K562 (cell line): Measurements from ENCODE around the gene BTG2. TPM values are rescaled to one million over a fixed set of nuclear protein-coding genes. Genes with fewer than 3 reads are reported as not detected.

Experiments used
- ARNT ChIP-seq, 2 experiments: fragments of 450-650 bp; IDR thresholded peaks; 2 replicates each; pipeline ENCODE4 v1.6.1; 2016; ENCODE audit warnings: mild to moderate bottlenecking in 1 of 2
- CAMTA2 ChIP-seq: fragments of 250-450 bp; sonication (Bioruptor Pico); conservative IDR thresholded peaks from 2 replicates; pipeline ENCODE4 v1.5.1; 2022
- CC2D1A ChIP-seq: fragments of 450-650 bp; IDR thresholded peaks from 2 replicates; pipeline ENCODE4 v1.6.1; 2017; ENCODE audit warnings: mild to moderate bottlenecking
- DIDO1 ChIP-seq: fragments of 450-650 bp; IDR thresholded peaks from 2 replicates; pipeline ENCODE4 v1.6.1; 2016; ENCODE audit warnings: low read depth, missing biosample characterization, missing genetic modification characterization
- HDGF ChIP-seq: fragments of 450-650 bp; IDR thresholded peaks from 2 replicates; pipeline ENCODE4 v1.6.1; 2016
- HNRNPL ChIP-seq: fragments of 200-400 bp; formaldehyde crosslinking; IDR thresholded peaks from 2 replicates; pipeline ENCODE4 v1.6.1; 2017; ENCODE audit warnings: low read depth, mild to moderate bottlenecking, low read length
- ILF3 ChIP-seq: fragments of 450-650 bp; IDR thresholded peaks from 2 replicates; pipeline ENCODE4 v1.6.1; 2018; ENCODE audit warnings: antibody characterized with exemption, mild to moderate bottlenecking, moderate library complexity, borderline replicate concordance
- KAT7 ChIP-seq: sonication (generic); formaldehyde crosslinking; IDR thresholded peaks from 2 replicates; pipeline ENCODE4 v1.8.0; 2022; ENCODE audit warnings: missing genetic modification reagents, mild to moderate bottlenecking, borderline replicate concordance
- L3MBTL2 ChIP-seq: fragments of 450-650 bp; IDR thresholded peaks from 2 replicates; pipeline ENCODE4 v1.6.1; 2016; ENCODE audit warnings: mild to moderate bottlenecking, moderate library complexity
- POLR2A ChIP-seq: fragments of 450-650 bp; conservative IDR thresholded peaks from 2 replicates; pipeline ENCODE4 v1.6.1; 2016
- SMC3 ChIP-seq: conservative IDR thresholded peaks from 2 replicates; pipeline ENCODE4 v1.6.1; 2011; ENCODE audit warnings: low read depth, low read length, improper control_type of control experiment; ENCODE audit not compliant: insufficient read depth
- SOX6 ChIP-seq: fragments of 450-650 bp; IDR thresholded peaks from 2 replicates; pipeline ENCODE4 v1.6.1; 2014; ENCODE audit warnings: mild to moderate bottlenecking
- TCF3 ChIP-seq: sonication (generic); formaldehyde crosslinking; IDR thresholded peaks from 2 replicates; pipeline ENCODE4 v1.4.0; 2020; ENCODE audit warnings: mild to moderate bottlenecking, missing genetic modification reagents
- YY1 ChIP-seq, 3 experiments: IDR thresholded peaks; 2 replicates each; pipeline ENCODE4 v1.6.1; 2011; ENCODE audit warnings: low read length in 2 of 3, mild to moderate bottlenecking in 2 of 3, moderate library complexity in 2 of 3, borderline replicate concordance in 1 of 3, control low read depth in 1 of 3, low read depth in 1 of 3; ENCODE audit not compliant: insufficient read depth in 3 of 3, insufficient replicate concordance in 2 of 3, control insufficient read depth in 1 of 3, insufficient read length in 1 of 3; ENCODE audit errors: extremely low read depth in 1 of 3
- polyA plus RNA-seq, 8 experiments: library from polyadenylated mRNA; depleted of rRNA in 4 of 8; stranded (reverse) in 5 of 8; unstranded in 3 of 8; fragments of >200 nt; fragmentation: Nextera tagmentation in 2 of 8; fragmentation: Illumina TruSeq in 1 of 8; extraction: Ambion mirVana in 2 of 8; extraction: Trizol in 1 of 8; gene quantifications; 2 replicates each; pipeline versions ENCODE4 v1.2.1 to v1.2.3, GENCODE V29; 2011 to 2014; ENCODE audit warnings: inconsistent platforms in 1 of 8, missing spikeins in 1 of 8
- total RNA-seq, 7 experiments: library from RNA; depleted of rRNA in 6 of 7; stranded (reverse); fragments of >200 nt in 6 of 7; fragmentation: Illumina TruSeq in 2 of 7; extraction: Trizol in 2 of 7; gene quantifications; 2 replicates each; pipeline versions ENCODE4 v1.2.1 to v1.2.3, GENCODE V29; 2011 to 2021; ENCODE audit warnings: low replicate concordance in 1 of 7
- TF ChIP-seq, protein P1 (sequence below): fragments of 250-450 bp; sonication (Bioruptor Pico); IDR thresholded peaks from 2 replicates; pipeline ENCODE4 v1.4.0; 2020; ENCODE audit warnings: mild to moderate bottlenecking
- TF ChIP-seq, protein P2 (sequence below): sonication (generic); formaldehyde crosslinking; IDR thresholded peaks from 2 replicates; pipeline ENCODE4 v1.8.0; 2022; ENCODE audit warnings: mild to moderate bottlenecking, missing genetic modification reagents, borderline replicate concordance
- TF ChIP-seq, protein P3 (sequence below), 3 experiments: IDR thresholded peaks in 2 of 3; conservative IDR thresholded peaks in 1 of 3; 2 replicates each; pipeline ENCODE4 v1.5.1; 2011 to 2012; ENCODE audit warnings: low read length in 3 of 3, mild to moderate bottlenecking in 3 of 3, control low read depth in 2 of 3, improper control_type of control experiment in 1 of 3, inconsistent platforms in 1 of 3, low read depth in 1 of 3, mixed read lengths in 1 of 3, moderate library complexity in 1 of 3; ENCODE audit not compliant: insufficient read depth in 2 of 3
- TF ChIP-seq, protein P4 (sequence below), 2 experiments: fragments of 450-650 bp; IDR thresholded peaks; 2 replicates each; pipeline ENCODE4 v1.6.1; 2018; ENCODE audit warnings: mild to moderate bottlenecking in 2 of 2, low read depth in 1 of 2; ENCODE audit not compliant: partially characterized antibody in 2 of 2

BTG2 gene
- total and polyA plus RNA-seq, 9 of the 15 experiments (the other 6 are each of a cell fraction or from before 2014, with no cell fraction given): 2.3 to 41.9 (median 8.7) TPM

DNA sequence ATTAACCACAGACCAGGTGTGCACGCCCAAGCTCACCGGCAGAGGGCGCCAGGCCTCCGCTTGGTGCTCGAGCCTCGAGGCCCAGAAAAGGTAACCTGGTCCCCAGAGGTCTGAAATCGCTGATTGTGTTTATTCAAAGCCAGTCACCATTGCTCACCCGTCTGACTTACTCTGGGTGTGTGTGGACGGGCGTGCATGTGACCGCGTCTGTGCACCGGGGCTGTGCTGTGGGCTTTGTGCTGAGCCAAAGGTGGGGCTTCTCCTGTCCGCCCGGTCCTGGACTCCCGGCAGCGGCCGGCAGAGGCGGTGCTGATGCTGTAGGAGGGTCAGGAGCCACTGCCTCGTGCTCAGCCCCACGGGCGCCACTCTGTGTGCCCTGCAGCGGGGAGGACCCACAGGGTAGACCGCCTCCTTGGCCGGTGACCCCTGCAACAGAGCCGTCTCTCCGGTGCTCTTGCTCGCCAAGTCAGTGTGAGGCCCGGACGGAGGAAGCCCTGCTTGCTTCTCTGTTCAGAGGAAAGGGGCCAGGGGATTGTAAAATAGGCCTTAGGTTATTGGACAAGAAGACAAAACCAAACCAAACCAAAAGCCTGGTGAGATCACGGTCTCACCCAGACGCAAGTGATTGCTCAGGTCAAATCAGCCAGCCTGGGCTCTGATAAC, 32.0 kb upstream of the BTG2 start (continued):
- peak; percentile 72 for TF ChIP-seq L3MBTL2
- TF ChIP-seq ARNT (IDR thresholded peaks at IDR 0.05): peak in 1 of 2 experiments; percentile 56; a peak in 1 of 4 replicates
- peak in 2 of 3 experiments; percentile 18 to 55 for TF ChIP-seq YY1 (IDR thresholded peaks at IDR 0.05; ENCODE audit: borderline replicate concordance in 1 of 3, control insufficient read depth in 1 of 3, extremely low read depth in 1 of 3, insufficient read depth in 3 of 3, insufficient read length in 1 of 3, insufficient replicate concordance in 2 of 3, low read depth in 1 of 3, low read length in 2 of 3)
- TF ChIP-seq, protein P1, sequence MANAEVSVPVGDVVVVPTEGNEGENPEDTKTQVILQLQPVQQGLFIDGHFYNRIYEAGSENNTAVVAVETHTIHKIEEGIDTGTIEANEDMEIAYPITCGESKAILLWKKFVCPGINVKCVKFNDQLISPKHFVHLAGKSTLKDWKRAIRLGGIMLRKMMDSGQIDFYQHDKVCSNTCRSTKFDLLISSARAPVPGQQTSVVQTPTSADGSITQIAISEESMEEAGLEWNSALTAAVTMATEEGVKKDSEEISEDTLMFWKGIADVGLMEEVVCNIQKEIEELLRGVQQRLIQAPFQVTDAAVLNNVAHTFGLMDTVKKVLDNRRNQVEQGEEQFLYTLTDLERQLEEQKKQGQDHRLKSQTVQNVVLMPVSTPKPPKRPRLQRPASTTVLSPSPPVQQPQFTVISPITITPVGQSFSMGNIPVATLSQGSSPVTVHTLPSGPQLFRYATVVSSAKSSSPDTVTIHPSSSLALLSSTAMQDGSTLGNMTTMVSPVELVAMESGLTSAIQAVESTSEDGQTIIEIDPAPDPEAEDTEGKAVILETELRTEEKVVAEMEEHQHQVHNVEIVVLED (CRISPR knock-in tag): no peak
- peak; percentile 65; the same call in 1 of the 2 replicates for TF ChIP-seq KAT7 (CRISPR knock-in tag)
- TF ChIP-seq POLR2A: no peak
- no peak for TF ChIP-seq ILF3
- TF ChIP-seq, protein P2, sequence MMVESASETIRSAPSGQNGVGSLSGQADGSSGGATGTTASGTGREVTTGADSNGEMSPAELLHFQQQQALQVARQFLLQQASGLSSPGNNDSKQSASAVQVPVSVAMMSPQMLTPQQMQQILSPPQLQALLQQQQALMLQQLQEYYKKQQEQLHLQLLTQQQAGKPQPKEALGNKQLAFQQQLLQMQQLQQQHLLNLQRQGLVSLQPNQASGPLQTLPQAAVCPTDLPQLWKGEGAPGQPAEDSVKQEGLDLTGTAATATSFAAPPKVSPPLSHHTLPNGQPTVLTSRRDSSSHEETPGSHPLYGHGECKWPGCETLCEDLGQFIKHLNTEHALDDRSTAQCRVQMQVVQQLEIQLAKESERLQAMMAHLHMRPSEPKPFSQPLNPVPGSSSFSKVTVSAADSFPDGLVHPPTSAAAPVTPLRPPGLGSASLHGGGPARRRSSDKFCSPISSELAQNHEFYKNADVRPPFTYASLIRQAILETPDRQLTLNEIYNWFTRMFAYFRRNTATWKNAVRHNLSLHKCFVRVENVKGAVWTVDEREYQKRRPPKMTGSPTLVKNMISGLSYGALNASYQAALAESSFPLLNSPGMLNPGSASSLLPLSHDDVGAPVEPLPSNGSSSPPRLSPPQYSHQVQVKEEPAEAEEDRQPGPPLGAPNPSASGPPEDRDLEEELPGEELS (CRISPR knock-in tag): 0 out of 2 replicates have a peak, but pooled peaks have one; percentile 51
- TF ChIP-seq DIDO1 (tag): 0 out of 2 replicates have a peak, but pooled peaks have one; percentile 65
- TF ChIP-seq CAMTA2 (CRISPR knock-in tag): no peak
- peak; percentile 63; the same call in 1 of the 2 replicates for TF ChIP-seq SOX6
- peak; percentile 98 for TF ChIP-seq CC2D1A
- peak; percentile 59 for TF ChIP-seq TCF3 (CRISPR knock-in tag)
- no peak for TF ChIP-seq HNRNPL
- TF ChIP-seq, protein P3, sequence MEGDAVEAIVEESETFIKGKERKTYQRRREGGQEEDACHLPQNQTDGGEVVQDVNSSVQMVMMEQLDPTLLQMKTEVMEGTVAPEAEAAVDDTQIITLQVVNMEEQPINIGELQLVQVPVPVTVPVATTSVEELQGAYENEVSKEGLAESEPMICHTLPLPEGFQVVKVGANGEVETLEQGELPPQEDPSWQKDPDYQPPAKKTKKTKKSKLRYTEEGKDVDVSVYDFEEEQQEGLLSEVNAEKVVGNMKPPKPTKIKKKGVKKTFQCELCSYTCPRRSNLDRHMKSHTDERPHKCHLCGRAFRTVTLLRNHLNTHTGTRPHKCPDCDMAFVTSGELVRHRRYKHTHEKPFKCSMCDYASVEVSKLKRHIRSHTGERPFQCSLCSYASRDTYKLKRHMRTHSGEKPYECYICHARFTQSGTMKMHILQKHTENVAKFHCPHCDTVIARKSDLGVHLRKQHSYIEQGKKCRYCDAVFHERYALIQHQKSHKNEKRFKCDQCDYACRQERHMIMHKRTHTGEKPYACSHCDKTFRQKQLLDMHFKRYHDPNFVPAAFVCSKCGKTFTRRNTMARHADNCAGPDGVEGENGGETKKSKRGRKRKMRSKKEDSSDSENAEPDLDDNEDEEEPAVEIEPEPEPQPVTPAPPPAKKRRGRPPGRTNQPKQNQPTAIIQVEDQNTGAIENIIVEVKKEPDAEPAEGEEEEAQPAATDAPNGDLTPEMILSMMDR (IDR thresholded peaks at IDR 0.05 in 2 of 3, conservative IDR thresholded peaks at IDR 0.05 in 1 of 3; ENCODE audit: insufficient read depth in 2 of 3, low read depth in 1 of 3, low read length in 3 of 3): peak; percentile 96 to 100 (median 98)
- TF ChIP-seq HDGF: peak; percentile 79; the same call in 1 of the 2 replicates
- TF ChIP-seq, protein P4, sequence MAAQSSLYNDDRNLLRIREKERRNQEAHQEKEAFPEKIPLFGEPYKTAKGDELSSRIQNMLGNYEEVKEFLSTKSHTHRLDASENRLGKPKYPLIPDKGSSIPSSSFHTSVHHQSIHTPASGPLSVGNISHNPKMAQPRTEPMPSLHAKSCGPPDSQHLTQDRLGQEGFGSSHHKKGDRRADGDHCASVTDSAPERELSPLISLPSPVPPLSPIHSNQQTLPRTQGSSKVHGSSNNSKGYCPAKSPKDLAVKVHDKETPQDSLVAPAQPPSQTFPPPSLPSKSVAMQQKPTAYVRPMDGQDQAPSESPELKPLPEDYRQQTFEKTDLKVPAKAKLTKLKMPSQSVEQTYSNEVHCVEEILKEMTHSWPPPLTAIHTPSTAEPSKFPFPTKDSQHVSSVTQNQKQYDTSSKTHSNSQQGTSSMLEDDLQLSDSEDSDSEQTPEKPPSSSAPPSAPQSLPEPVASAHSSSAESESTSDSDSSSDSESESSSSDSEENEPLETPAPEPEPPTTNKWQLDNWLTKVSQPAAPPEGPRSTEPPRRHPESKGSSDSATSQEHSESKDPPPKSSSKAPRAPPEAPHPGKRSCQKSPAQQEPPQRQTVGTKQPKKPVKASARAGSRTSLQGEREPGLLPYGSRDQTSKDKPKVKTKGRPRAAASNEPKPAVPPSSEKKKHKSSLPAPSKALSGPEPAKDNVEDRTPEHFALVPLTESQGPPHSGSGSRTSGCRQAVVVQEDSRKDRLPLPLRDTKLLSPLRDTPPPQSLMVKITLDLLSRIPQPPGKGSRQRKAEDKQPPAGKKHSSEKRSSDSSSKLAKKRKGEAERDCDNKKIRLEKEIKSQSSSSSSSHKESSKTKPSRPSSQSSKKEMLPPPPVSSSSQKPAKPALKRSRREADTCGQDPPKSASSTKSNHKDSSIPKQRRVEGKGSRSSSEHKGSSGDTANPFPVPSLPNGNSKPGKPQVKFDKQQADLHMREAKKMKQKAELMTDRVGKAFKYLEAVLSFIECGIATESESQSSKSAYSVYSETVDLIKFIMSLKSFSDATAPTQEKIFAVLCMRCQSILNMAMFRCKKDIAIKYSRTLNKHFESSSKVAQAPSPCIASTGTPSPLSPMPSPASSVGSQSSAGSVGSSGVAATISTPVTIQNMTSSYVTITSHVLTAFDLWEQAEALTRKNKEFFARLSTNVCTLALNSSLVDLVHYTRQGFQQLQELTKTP (IDR thresholded peaks at IDR 0.05; ENCODE audit: low read depth in 1 of 2, partially characterized antibody in 2 of 2): peak in 1 of 2 experiments; percentile 32
- peak; percentile 100 for TF ChIP-seq SMC3
